Muscle of leg (tissue), 16 donors: ENCODE measurements around the gene LGI2. TPM values are rescaled to one million over a fixed set of nuclear protein-coding genes. Genes with fewer than 3 reads are reported as not detected.

Experiments used
- DNase-seq: peaks from one replicate; pipeline ENCODE4 v3.0.0; 2013
- H3K27ac ChIP-seq: one replicate; pipeline ENCODE4 v1.5.1; 2013; ENCODE audit warnings: mild to moderate bottlenecking, low read length, control low read depth
- H3K27me3 ChIP-seq: one replicate; pipeline ENCODE4 v1.6.1; 2013; ENCODE audit warnings: low read length; ENCODE audit not compliant: control insufficient read depth, insufficient read depth
- H3K36me3 ChIP-seq: one replicate; pipeline ENCODE4 v1.6.1; 2013; ENCODE audit warnings: low read length; ENCODE audit not compliant: control insufficient read depth, insufficient read depth
- H3K4me1 ChIP-seq: one replicate; pipeline ENCODE4 v1.6.1; 2013; ENCODE audit warnings: low read length; ENCODE audit not compliant: control insufficient read depth, insufficient read depth
- H3K4me3 ChIP-seq: one replicate; pipeline ENCODE4 v1.5.1; 2013; ENCODE audit warnings: low read length, control low read depth
- H3K9me3 ChIP-seq: replicated peaks from 2 replicates; pipeline ENCODE4 v1.6.1; 2013; ENCODE audit warnings: low read depth, low read length; ENCODE audit not compliant: control insufficient read depth
- WGBS: methylation state at CpG from one replicate; pipeline ENCODE4 v1.1.5; 2013; ENCODE audit warnings: missing lambda C conversion rate; ENCODE audit not compliant: insufficient coverage; 5-methylcytosine and 5-hydroxymethylcytosine counted together
- long read RNA-seq, 11 donors: transcript quantifications; one replicate each; lab custom pipeline, GENCODE V29; 2026
- polyA plus RNA-seq, 8 donors: library from polyadenylated mRNA; unstranded; fragments of 120-200 nt; gene quantifications; one replicate each; pipeline versions ENCODE4 v1.2.1 to v1.2.3, GENCODE V29; 2013; ENCODE audit warnings: inconsistent platforms in 1 of 8, low replicate concordance in 1 of 8; ENCODE audit not compliant: insufficient read length in 8 of 8, insufficient read depth in 1 of 8
- total RNA-seq: library from RNA; stranded (reverse); fragments of 120-200 nt; gene quantifications from one replicate; pipeline ENCODE4 v1.2.4, GENCODE V29; 2013

Gene LGI2, protein sequence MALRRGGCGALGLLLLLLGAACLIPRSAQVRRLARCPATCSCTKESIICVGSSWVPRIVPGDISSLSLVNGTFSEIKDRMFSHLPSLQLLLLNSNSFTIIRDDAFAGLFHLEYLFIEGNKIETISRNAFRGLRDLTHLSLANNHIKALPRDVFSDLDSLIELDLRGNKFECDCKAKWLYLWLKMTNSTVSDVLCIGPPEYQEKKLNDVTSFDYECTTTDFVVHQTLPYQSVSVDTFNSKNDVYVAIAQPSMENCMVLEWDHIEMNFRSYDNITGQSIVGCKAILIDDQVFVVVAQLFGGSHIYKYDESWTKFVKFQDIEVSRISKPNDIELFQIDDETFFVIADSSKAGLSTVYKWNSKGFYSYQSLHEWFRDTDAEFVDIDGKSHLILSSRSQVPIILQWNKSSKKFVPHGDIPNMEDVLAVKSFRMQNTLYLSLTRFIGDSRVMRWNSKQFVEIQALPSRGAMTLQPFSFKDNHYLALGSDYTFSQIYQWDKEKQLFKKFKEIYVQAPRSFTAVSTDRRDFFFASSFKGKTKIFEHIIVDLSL
- total RNA-seq (2.6 TPM), polyA plus RNA-seq (1 to 10 TPM; 3.1 to 7.3 (median 5.2) TPM)
- long read RNA-seq, donor 1 = 0 reads
- long read RNA-seq, donor 2 = 0 reads
- long read RNA-seq, donor 3 = 0 reads
- long read RNA-seq, donor 4, full-length matches to known transcripts = 2 of 2 reads
- long read RNA-seq, donor 4, partial matches to known transcripts = 0 of 2 reads
- long read RNA-seq, donor 4, other reads (novel, unspliced or antisense) = 0 of 2 reads
- long read RNA-seq, donor 5, full-length matches to known transcripts = 3 of 3 reads
- long read RNA-seq, donor 5, partial matches to known transcripts = 0 of 3 reads
- long read RNA-seq, donor 5, other reads (novel, unspliced or antisense) = 0 of 3 reads
- long read RNA-seq, donor 6, full-length matches to known transcripts = 5 of 5 reads
- long read RNA-seq, donor 6, partial matches to known transcripts = 0 of 5 reads
- long read RNA-seq, donor 6, other reads (novel, unspliced or antisense) = 0 of 5 reads
- long read RNA-seq, donor 7, full-length matches to known transcripts = 5 of 5 reads
- long read RNA-seq, donor 7, partial matches to known transcripts = 0 of 5 reads
- long read RNA-seq, donor 7, other reads (novel, unspliced or antisense) = 0 of 5 reads
- long read RNA-seq, donor 8 = 0 reads
- long read RNA-seq, donor 9, full-length matches to known transcripts = 1 of 1 reads
- long read RNA-seq, donor 9, partial matches to known transcripts = 0 of 1 reads
- long read RNA-seq, donor 9, other reads (novel, unspliced or antisense) = 0 of 1 reads
- long read RNA-seq, donor 10, full-length matches to known transcripts = 4 of 4 reads
- long read RNA-seq, donor 10, partial matches to known transcripts = 0 of 4 reads
- long read RNA-seq, donor 10, other reads (novel, unspliced or antisense) = 0 of 4 reads
- long read RNA-seq, donor 11, full-length matches to known transcripts = 3 of 3 reads
- long read RNA-seq, donor 11, partial matches to known transcripts = 0 of 3 reads
- long read RNA-seq, donor 11, other reads (novel, unspliced or antisense) = 0 of 3 reads

DNA sequence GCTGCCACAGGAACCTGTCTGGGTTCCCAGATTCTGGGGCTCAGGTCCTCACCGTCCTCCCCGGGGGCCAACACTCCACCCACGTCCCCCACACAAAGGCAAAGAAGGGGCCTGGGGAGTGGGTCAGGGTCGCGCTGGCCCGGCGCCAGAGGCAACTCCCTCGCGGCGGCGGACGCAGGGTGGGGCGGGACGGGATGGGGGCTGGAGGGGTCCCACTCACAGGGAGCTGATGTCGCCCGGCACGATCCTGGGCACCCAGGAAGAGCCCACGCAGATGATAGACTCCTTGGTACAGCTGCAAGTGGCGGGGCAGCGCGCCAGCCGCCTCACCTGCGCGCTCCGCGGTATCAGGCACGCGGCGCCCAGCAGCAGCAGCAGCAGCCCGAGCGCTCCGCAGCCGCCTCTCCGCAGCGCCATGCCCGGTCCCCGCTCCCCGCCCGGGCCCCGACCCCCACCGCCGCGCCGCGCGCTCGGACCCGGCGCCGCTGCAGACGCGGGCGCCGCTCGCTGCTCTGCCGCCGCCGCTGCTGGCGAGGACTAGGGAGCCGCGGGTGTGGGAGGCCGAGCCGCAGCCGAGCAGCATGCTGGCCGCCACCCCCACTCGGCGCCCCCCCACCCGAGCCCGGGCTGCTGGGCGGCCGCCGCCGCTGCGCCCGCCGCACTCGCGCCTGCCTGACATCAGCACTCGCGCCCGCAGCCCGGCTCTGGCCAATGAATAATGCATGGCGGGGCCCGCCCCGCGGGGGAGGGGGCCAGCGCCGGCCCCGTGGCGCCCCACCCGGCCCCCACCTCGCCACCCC, at the start of gene LGI2:
Gene LGI2 (minus strand): TSS at position 670 of the 800 bp plus-strand sequence. CDS start 253 bp downstream, at position 417.
- DNase-seq = peak; percentile 53
- Histone ChIP-seq H3K9me3 (no peaks in the 10 kb centered on the region), H3K27ac (no peak within 1 kb of the TSS), H3K4me1 (peaks cover 25% of the 10 kb centered on the region), H3K4me3 (peak within 1 kb of the TSS; percentile 43), H3K36me3 (no peaks in the 10 kb centered on the region), H3K27me3 (peaks cover 35% of the 10 kb centered on the region)
- under 1% methylated on average over 81 of the region's 92 CpGs for WGBS

DNA sequence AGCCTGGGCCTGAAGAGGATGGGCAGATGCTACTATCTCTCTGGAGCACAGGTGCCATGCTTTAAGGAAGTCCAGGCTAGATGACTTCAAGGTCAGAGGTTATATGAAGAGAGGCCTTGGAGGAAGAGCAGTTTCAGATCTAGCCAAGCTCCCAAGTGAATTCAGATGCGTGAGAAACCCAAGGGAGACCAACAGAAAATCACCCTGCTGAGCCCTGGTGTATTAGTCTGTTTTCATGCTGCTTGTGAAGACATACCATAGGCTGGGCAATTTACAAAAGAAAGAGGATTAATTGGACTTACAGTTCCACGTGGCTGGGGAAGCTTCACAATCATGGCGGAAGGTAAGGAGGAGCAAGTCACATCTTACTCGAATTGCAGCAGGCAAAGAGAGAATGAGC, 47.8 kb upstream of the LGI2 start:
- H3K36me3 ChIP-seq = no peaks in the 10 kb centered on the region
- no peaks in the 10 kb centered on the region for H3K27me3 ChIP-seq
- 77% methylated on average over 3 of the region's 4 CpGs for WGBS
- H3K27ac ChIP-seq = no peak overlapping the region
- no peaks in the 10 kb centered on the region for H3K9me3 ChIP-seq
- peaks cover 8% of the 10 kb centered on the region for H3K4me1 ChIP-seq
- no peak for DNase-seq
- no peak overlapping the region for H3K4me3 ChIP-seq

DNA sequence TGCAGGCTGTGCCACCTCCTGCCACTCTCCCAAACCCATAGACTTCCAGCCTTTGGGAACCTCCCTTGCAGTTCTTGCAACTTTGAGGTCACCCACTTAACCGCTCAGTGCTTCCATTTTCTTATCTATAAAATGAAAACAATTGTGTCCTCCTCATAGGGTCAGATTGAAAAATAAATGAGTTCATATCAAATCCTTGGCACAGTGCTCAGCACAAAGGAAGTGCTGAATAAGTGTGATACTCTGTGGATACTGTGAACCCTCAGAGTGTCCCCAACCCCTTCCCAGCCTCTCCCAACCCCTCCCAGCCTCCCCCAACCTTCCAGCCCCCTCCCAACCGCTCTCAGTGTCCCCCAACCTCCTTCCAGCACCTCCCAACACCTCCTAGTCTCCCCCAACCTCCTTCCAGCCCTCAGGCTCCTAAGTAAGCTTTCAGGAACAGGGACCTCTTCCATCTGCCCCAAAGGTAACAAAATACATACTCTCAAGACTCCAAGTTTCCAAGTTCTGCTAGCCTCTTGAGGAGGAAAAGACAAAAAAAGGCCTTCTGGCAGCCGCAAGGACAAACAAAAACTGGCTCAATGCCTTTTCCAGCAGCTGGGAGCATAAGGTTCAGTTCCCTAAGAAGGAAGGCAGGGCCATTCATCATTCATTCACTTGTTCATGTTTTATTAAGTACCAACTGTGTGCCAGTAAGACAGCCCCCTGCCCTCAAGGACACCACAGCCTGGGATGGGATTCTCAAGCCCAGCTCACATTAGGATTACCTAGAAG, 46.1 kb upstream of the LGI2 start:
- peaks cover 8% of the 10 kb centered on the region for H3K4me1 ChIP-seq
- 25% methylated on average over 1 of the region's 3 CpGs for WGBS
- no peaks in the 10 kb centered on the region for H3K36me3 ChIP-seq
- no peak overlapping the region for H3K27ac ChIP-seq
- no peak overlapping the region for H3K4me3 ChIP-seq
- no peaks in the 10 kb centered on the region for H3K9me3 ChIP-seq
- H3K27me3 ChIP-seq = no peaks in the 10 kb centered on the region
- DNase-seq = peak; percentile 62

DNA sequence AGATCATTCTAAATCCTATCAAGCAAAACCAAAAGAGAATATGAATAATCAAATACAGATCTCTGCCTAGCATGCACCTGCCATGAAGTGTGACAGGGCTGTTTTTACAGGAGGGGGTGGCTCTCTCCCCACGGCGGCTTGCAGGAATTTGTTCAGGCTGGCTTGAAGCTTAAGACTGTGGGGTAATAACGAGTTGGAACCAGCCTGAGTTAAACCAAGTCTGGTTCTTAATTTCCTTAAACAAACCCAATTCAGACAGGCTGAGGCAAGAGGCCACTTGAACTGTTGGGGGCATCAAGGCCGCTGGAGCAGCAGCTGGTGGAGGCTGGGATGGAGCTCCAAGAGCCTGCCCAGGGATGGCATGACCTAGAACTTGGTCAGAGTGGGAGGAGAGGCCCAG, 45.1 kb upstream of the LGI2 start:
- Histone ChIP-seq H3K9me3 (no peaks in the 10 kb centered on the region), H3K4me3 (no peak overlapping the region), H3K4me1 (peaks cover 8% of the 10 kb centered on the region), H3K36me3 (no peaks in the 10 kb centered on the region), H3K27ac (no peak overlapping the region), H3K27me3 (no peaks in the 10 kb centered on the region)
- DNase-seq = no peak
- WGBS = 89% methylated on average over 1 of the region's 4 CpGs

DNA sequence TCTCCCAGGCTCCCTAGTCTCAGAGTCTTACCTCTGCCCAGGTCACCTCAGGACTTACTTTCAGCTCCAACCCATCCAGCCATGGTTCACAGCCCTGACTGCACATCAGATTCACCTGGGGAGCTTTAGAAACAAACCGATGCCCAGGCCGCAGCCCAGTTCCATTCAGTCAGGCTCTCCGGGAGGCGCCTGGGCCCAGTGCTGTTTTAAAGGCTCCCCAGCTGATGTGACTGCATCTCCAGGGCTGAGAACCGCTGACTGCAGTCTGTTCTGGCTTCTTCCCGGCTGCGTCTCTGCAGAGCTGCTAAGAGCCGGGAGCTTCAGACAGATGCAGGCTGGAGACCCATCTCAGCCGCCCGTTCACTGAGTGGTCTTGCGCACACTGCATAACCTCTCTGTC, 44.4 kb upstream of the LGI2 start:
- Histone ChIP-seq H3K36me3 (no peaks in the 10 kb centered on the region), H3K4me1 (peaks cover 8% of the 10 kb centered on the region), H3K27me3 (no peaks in the 10 kb centered on the region), H3K27ac (no peak overlapping the region), H3K9me3 (no peaks in the 10 kb centered on the region), H3K4me3 (no peak overlapping the region)
- 50% methylated on average over 7 of the region's 11 CpGs for WGBS
- DNase-seq = no peak

DNA sequence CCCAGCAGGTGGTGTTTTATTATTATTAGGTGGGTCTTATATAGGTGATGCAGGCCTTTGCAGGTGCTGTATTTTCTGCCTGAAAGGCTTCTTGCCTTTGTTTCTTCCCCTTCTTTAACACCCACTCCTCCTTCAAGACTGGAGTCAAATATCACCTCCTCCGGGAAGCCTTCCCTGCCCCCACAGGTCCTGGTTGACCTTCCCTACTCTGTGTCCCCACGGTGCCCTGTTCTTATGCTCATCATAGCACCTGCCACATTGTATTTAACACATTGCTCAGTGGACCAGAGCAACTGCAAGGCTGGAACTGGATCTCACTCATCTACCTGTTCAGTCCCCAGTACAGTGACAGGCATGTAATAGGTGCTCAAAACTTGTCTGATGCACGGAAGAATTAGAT, 39.8 kb upstream of the LGI2 start:
- H3K36me3 ChIP-seq = no peaks in the 10 kb centered on the region
- 53% methylated on average over 2 of the region's 3 CpGs for WGBS
- no peak overlapping the region for H3K4me3 ChIP-seq
- H3K4me1 ChIP-seq = no peaks in the 10 kb centered on the region
- no peak for DNase-seq
- no peaks in the 10 kb centered on the region for H3K27me3 ChIP-seq
- H3K9me3 ChIP-seq = no peaks in the 10 kb centered on the region
- H3K27ac ChIP-seq = no peak overlapping the region

DNA sequence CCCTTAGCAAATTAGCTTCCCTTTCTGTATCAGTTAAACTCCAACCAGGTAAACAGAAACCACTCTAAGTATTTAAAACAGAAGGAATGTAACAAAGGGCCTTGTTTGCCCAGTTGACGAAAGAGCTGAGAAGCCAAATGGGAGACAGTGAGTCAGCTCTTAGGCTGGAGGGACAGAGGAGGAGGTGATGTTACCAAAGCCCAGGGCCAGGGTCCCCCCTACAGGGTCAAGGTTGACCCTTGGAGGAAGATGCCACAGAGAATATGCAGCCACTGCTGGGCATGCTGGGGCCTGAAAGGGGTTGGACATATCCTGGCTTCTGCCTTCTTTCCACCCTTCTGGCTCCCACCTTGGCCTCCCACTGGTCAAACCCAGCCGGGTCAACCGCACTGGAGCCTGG, 38.3 kb upstream of the LGI2 start:
- Histone ChIP-seq H3K4me3 (no peak overlapping the region), H3K36me3 (no peaks in the 10 kb centered on the region), H3K9me3 (no peaks in the 10 kb centered on the region), H3K27me3 (no peaks in the 10 kb centered on the region), H3K4me1 (no peaks in the 10 kb centered on the region), H3K27ac (no peak overlapping the region)
- 86% methylated on average over 1 of the region's 3 CpGs for WGBS
- no peak for DNase-seq

DNA sequence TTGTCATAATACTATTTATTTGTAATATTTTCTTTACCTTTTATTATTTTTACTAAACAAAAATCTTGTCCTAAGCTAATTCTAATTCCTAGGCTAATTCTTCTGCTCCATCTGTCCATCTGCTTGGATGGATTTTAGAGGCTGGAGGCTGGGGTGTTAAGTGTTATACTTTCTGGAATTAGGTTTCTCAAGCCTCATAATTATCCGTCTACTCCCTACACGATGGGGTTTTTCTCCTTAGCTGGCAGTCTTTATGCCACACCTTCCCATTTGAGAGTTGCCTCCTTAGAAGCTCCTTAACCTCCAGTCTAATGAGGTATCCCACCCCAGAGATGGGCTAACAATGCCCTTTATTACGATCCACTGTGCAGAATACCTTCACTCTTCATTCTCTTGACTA, 37.6 kb upstream of the LGI2 start:
- Histone ChIP-seq H3K36me3 (no peaks in the 10 kb centered on the region), H3K4me1 (no peaks in the 10 kb centered on the region), H3K9me3 (no peaks in the 10 kb centered on the region), H3K4me3 (no peak overlapping the region), H3K27me3 (no peaks in the 10 kb centered on the region), H3K27ac (no peak overlapping the region)
- DNase-seq = no peak
- 75% methylated on average over 2 of the region's 3 CpGs for WGBS
